Thyroid gland (tissue), 4 donors: ENCODE data around the gene MAD1L1. TPM values are rescaled to one million over a fixed set of nuclear protein-coding genes. Genes with fewer than 3 reads are reported as not detected.

Experiments
- DNase-seq, 2 donors: peaks; one replicate each; pipeline ENCODE4 v3.0.0-alpha.2; 2019
- H3K27ac ChIP-seq, 3 donors: fragments of 200-600 bp; sonication (generic); 1 replicate in 2 of 3; 2 replicates in 1 of 3; pipeline ENCODE4 v1.5.1; 2016 to 2019; ENCODE audit warnings: mild to moderate bottlenecking in 1 of 3, moderate library complexity in 1 of 3
- H3K27me3 ChIP-seq: fragments of 200-600 bp; sonication (generic); one replicate; pipeline ENCODE4 v1.5.1; 2019
- H3K36me3 ChIP-seq, 2 donors: fragments of 200-600 bp; sonication (generic); one replicate each; pipeline ENCODE4 v1.5.1; 2016 to 2019
- H3K4me1 ChIP-seq, 2 donors: fragments of 200-600 bp; sonication (generic); one replicate each; pipeline ENCODE4 v1.5.1; 2017 to 2019
- H3K4me3 ChIP-seq, 3 donors: fragments of 200-600 bp; sonication (generic); replicated peaks in 1 of 3; 1 replicate in 2 of 3; 2 replicates in 1 of 3; pipeline ENCODE4 v1.5.1; 2016; ENCODE audit warnings: mild to moderate bottlenecking in 1 of 3
- H3K9me3 ChIP-seq: fragments of 200-600 bp; sonication (generic); one replicate; pipeline ENCODE4 v1.5.1; 2017
- CTCF ChIP-seq, 6 experiments: fragments of 200-600 bp in 3 of 6; fragments of 450-650 bp in 3 of 6; sonication (generic) in 3 of 6; IDR thresholded peaks; one replicate each; pipeline ENCODE4 v1.5.1; 2016 to 2019; ENCODE audit warnings: antibody characterized with exemption in 6 of 6, mild to moderate bottlenecking in 2 of 6, inconsistent platforms in 1 of 6, moderate library complexity in 1 of 6
- POLR2A ChIP-seq, 2 donors: fragments of 450-650 bp; IDR thresholded peaks; one replicate each; pipeline ENCODE4 v1.6.1; 2017; ENCODE audit warnings: antibody characterized with exemption in 2 of 2, mild to moderate bottlenecking in 2 of 2, moderate library complexity in 1 of 2
- WGBS, 2 donors: methylation state at CpG; one replicate each; pipeline ENCODE4 v1.1.5; 2017; 5-methylcytosine and 5-hydroxymethylcytosine counted together
- intact Hi-C: fragments of 100-400 bp; cut with DNase I; formaldehyde crosslinking; loops from one replicate; pipeline ENCODE4 v1.15.1; 2023
- total RNA-seq, 4 donors: library from RNA; depleted of rRNA; stranded (reverse); fragments of >200 nt; gene quantifications; one replicate each; pipeline ENCODE4 v1.2.3, GENCODE V29; 2016

Gene MAD1L1
- total RNA-seq, 4 donors from 2014 or later: 27.4 to 38.6 (median 33.9) TPM

- no peaks in the 10 kb centered on the region for H3K27me3 ChIP-seq
- no peaks in the 10 kb centered on the region for H3K4me1 ChIP-seq
- intact Hi-C loops: loop anchor here (10.0 kb wide), 1 partner anchor 106 kb away; the partner anchor contains the start of gene EIF3B
- no peaks in the 10 kb centered on the region for H3K9me3 ChIP-seq
- H3K4me3 ChIP-seq: no peak overlapping the region
- 60 to 66% methylated on average over 18 to 20 of the region's 24 CpGs for WGBS, 2 donors
- no peak overlapping the region for H3K27ac ChIP-seq
- DNase-seq: peak in 1 of 2 donors; percentile 15
- no peak for TF ChIP-seq POLR2A (IDR thresholded peaks at IDR 0.05)
- no peak for TF ChIP-seq CTCF (IDR thresholded peaks at IDR 0.05)
- no peaks in the 10 kb centered on the region for H3K36me3 ChIP-seq
Observed at GRCh38 chr7:2248984-2249694, 16.4 kb upstream of the MAD1L1 start.

GRCh38 chr7:2247141-2247995 lies 14.6 kb upstream of the MAD1L1 start:
- no peak overlapping the region for H3K27ac ChIP-seq
- H3K4me1 ChIP-seq: peaks cover 0 to 6% of the 10 kb centered on the region in 2 donors
- no peak for DNase-seq
- no peaks in the 10 kb centered on the region for H3K27me3 ChIP-seq
- intact Hi-C loops: loop anchor here (10.0 kb wide), 1 partner anchor 107 kb away; the partner anchor contains the start of gene EIF3B
- WGBS, 2 donors: 75 to 83% methylated on average over 27 to 29 of the region's 36 CpGs
- no peaks in the 10 kb centered on the region for H3K9me3 ChIP-seq
- no peak overlapping the region for H3K4me3 ChIP-seq
- TF ChIP-seq CTCF (IDR thresholded peaks at IDR 0.05) (peak in 4 of 6 experiments; percentile 19 to 58 (median 30)), POLR2A (IDR thresholded peaks at IDR 0.05) (no peak)
- H3K36me3 ChIP-seq: no peaks in the 10 kb centered on the region

GRCh38 chr7:2245883-2246675 lies 13.3 kb upstream of the MAD1L1 start:
- H3K4me1 ChIP-seq: peaks cover 5 to 11% of the 10 kb centered on the region in 2 donors
- 59 to 66% methylated on average over 21 to 22 of the region's 22 CpGs for WGBS, 2 donors
- DNase-seq: peak; percentile 15 to 25
- intact Hi-C loops: loop anchor here (10.0 kb wide), 1 partner anchor 109 kb away; the partner anchor contains the start of gene EIF3B
- no peaks in the 10 kb centered on the region for H3K9me3 ChIP-seq
- H3K4me3 ChIP-seq: no peak overlapping the region
- H3K27me3 ChIP-seq: no peaks in the 10 kb centered on the region
- no peak for TF ChIP-seq CTCF (IDR thresholded peaks at IDR 0.05)
- TF ChIP-seq POLR2A (IDR thresholded peaks at IDR 0.05): no peak
- H3K27ac ChIP-seq: no peak overlapping the region
- no peaks in the 10 kb centered on the region for H3K36me3 ChIP-seq

- DNase-seq: no peak
- peaks cover 9 to 17% of the 10 kb centered on the region in 2 donors for H3K4me1 ChIP-seq
- intact Hi-C loops: loop anchor here (10.0 kb wide), 1 partner anchor 110 kb away; the partner anchor contains the start of gene EIF3B
- peaks cover 0 to under 1% of the 10 kb centered on the region in 2 donors for H3K36me3 ChIP-seq
- no peak overlapping the region for H3K27ac ChIP-seq
- WGBS, 2 donors: 89 to 92% methylated on average over 24 to 25 of the region's 25 CpGs
- TF ChIP-seq CTCF (IDR thresholded peaks at IDR 0.05): no peak
- no peak for TF ChIP-seq POLR2A (IDR thresholded peaks at IDR 0.05)
- no peak overlapping the region for H3K4me3 ChIP-seq
- H3K9me3 ChIP-seq: no peaks in the 10 kb centered on the region
- H3K27me3 ChIP-seq: no peaks in the 10 kb centered on the region
Observed at GRCh38 chr7:2244404-2244995, 11.8 kb upstream of the MAD1L1 start.
